Aorta (tissue), 5 donors: ENCODE results near the gene SOS2. TPM values are rescaled to one million over a fixed set of nuclear protein-coding genes. Genes with fewer than 3 reads are reported as not detected.
"Not testable (repeated sequence)": the region's sequence is repeated elsewhere in the genome, so short reads cannot be mapped to it uniquely, and the experiment has no call there.

Source experiments
- ATAC-seq: fragments of 200-7000 bp; cut with Tn5 transposase; one replicate; pipeline ENCODE4 v1.9.1; 2022; ENCODE audit warnings: moderate library complexity; ENCODE audit not compliant: low FRiP score
- DNase-seq, 2 donors: peaks; one replicate each; pipeline ENCODE4 v3.0.0-alpha.2; 2020
- H3K27ac ChIP-seq, 2 donors: one replicate each; pipeline ENCODE4 v1.5.1; 2013; ENCODE audit warnings: low read length in 2 of 2, mild to moderate bottlenecking in 2 of 2, moderate library complexity in 2 of 2, control low read depth in 1 of 2, inconsistent platforms in 1 of 2, low read depth in 1 of 2
- H3K27me3 ChIP-seq, 2 donors: one replicate each; pipeline ENCODE4 v1.6.1; 2013; ENCODE audit warnings: control low read depth in 1 of 2, low read length in 1 of 2, mild to moderate bottlenecking in 1 of 2, moderate library complexity in 1 of 2; ENCODE audit not compliant: insufficient read depth in 2 of 2, control insufficient read depth in 1 of 2
- H3K36me3 ChIP-seq, 2 donors: one replicate each; pipeline ENCODE4 v1.6.1; 2013; ENCODE audit warnings: control low read depth in 1 of 2, low read length in 1 of 2, mild to moderate bottlenecking in 1 of 2; ENCODE audit not compliant: insufficient read depth in 2 of 2, control insufficient read depth in 1 of 2
- H3K4me1 ChIP-seq, 2 donors: one replicate each; pipeline ENCODE4 v1.6.1; 2013; ENCODE audit warnings: low read length in 2 of 2, control low read depth in 1 of 2, mild to moderate bottlenecking in 1 of 2, moderate library complexity in 1 of 2; ENCODE audit not compliant: insufficient read depth in 2 of 2, control insufficient read depth in 1 of 2
- H3K4me3 ChIP-seq, 2 donors: one replicate each; pipeline ENCODE4 v1.5.1; 2013; ENCODE audit warnings: low read length in 2 of 2, control low read depth in 1 of 2, mild to moderate bottlenecking in 1 of 2
- H3K9me3 ChIP-seq: one replicate; pipeline ENCODE4 v1.6.1; 2013; ENCODE audit warnings: mild to moderate bottlenecking, low read length; ENCODE audit not compliant: control insufficient read depth
- WGBS, 2 donors: extraction: QIAGEN DNeasy Blood & Tissue Kit; methylation state at CpG; one replicate each; pipeline ENCODE4 v1.1.7; 2013; 5-methylcytosine and 5-hydroxymethylcytosine counted together
- intact Hi-C, 2 donors: fragments of 100-400 bp; cut with DNase I; formaldehyde crosslinking; loops; one replicate each; pipeline versions ENCODE4 v1.14.2 to v1.15.0; 2022
- polyA plus RNA-seq, 2 donors: library from polyadenylated mRNA; stranded (reverse); fragments of 200-250 nt; gene quantifications; one replicate each; pipeline ENCODE4 v1.2.3, GENCODE V29; 2013
- total RNA-seq, 2 donors: library from RNA; stranded (reverse); fragmentation: NEBNext Ultra II Directional; extraction: Animal tissue kit (Norgen Biotek cat#: 25700); gene quantifications; one replicate each; pipeline ENCODE4 v1.2.1, GENCODE V29; 2021
- donor health status: healthy with polysubstance abuse.
- donor health status: Bipolar disorder and iron deficiency.
- donor health status: DM: no; HTN: no; CAD: no.
- donor health status: DM: no; HTN: no; CAD: no.
- donor health status: DM: yes; HTN: yes; CAD: no.

Gene SOS2
- total and polyA plus RNA-seq, 4 donors, result 11.7 to 41.7 (median 25.9) TPM

DNA sequence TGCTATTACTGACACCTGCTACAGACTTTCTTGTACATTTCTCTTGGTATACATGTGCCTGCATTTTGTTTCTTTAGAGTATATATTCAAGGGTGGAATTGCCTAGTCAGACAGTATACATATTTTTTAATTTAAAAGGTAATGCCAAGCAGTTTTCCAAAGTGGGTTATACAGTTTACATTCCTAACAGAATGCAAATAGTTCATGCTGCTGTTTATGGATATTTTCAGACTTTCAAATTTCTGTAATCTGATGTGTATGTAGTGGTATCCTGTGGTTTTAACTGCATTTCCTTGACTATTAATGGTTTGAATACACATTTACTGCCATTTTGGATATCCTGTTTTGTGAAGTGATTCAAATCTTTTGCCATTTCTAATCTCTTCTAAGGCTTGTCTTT lies 59.5 kb downstream of the SOS2 start:
- Histone ChIP-seq H3K27me3 (no peaks in the 10 kb centered on the region), H3K9me3 (no peaks in the 10 kb centered on the region), H3K4me3 (no peak overlapping the region), H3K36me3 (no peaks in the 10 kb centered on the region), H3K27ac (no peak overlapping the region), H3K4me1 (no peaks in the 10 kb centered on the region)
- ATAC-seq (no peak), DNase-seq (no peak)
- intact Hi-C loops, result no loop called here

DNA sequence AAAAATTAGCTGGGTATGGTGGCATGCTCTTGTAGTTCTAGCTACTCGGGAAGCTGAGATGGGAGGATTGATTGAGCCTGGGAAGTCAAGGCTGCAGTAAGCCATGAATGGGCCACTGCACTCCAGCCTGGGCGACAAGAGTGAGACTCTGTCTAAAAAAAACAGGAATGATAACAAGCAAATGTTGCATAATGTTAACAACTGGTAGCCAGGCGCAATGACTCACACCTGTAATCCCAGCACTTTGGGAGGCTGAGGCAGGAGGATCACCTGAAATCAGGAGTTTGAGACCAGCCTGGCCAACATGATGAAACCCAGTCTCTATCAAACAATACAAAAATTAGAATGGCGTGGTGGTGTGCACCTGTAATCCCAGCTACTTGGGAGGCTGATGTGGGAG lies 64.0 kb downstream of the SOS2 start:
- H3K4me3 ChIP-seq, intact Hi-C loops, DNase-seq, H3K9me3 ChIP-seq, ATAC-seq, H3K27ac ChIP-seq, H3K27me3 ChIP-seq, H3K36me3 ChIP-seq, H3K4me1 ChIP-seq: not testable (repeated sequence)
- 77 to 82% methylated on average over 4 of the region's 4 CpGs for WGBS, 2 donors

DNA sequence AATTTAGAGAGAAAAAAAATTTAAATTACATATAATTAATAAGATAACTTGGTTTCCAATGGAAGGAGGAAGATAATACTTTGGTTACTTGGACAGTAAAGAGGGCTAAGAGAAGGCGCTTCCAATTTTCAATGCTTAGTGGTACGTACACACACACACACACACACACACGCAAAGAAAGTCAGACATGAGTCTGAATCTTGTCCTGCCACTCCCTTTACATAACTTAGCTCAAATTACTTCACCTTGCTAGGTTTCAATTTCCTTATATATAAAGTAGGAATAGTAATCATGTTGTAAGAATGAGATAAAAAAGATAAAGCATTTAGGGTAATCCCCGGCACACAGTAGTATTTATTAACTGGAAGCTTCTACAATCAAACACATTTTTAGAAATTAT lies 75.3 kb downstream of the SOS2 start:
- Histone ChIP-seq H3K27me3 (no peaks in the 10 kb centered on the region), H3K4me3 (no peak overlapping the region), H3K36me3 (no peaks in the 10 kb centered on the region), H3K9me3 (no peaks in the 10 kb centered on the region), H3K4me1 (no peaks in the 10 kb centered on the region), H3K27ac (no peak overlapping the region)
- ATAC-seq, result no peak
- WGBS, 2 donors, result 97 to 98% methylated on average over 4 of the region's 4 CpGs
- intact Hi-C loops, result no loop called here
- no peak for DNase-seq

DNA sequence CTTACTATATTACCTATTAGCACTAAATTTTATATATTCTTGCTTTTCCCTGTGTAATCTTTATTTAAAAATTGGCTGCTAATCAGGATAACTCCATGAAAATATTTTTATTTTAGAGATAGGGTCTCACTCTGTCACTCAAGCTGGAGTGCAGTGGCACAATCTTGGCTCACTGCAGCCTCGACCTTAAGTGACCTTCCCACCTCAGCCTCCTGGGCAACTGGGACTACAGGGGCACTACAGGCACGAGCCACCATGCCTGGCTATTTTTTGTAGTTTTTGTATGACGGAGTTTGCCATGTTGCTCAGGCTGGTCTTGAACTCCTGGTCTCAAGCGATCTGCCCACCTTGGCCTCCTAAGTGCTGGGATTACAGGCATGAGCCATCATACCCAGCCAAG lies 82.6 kb downstream of the SOS2 start:
- H3K27ac ChIP-seq, result no peak overlapping the region
- no peaks in the 10 kb centered on the region for H3K9me3 ChIP-seq
- no peaks in the 10 kb centered on the region for H3K27me3 ChIP-seq
- DNase-seq, result no peak
- no peak for ATAC-seq
- no peaks in the 10 kb centered on the region for H3K4me1 ChIP-seq
- WGBS, 2 donors, result 70 to 76% methylated on average over 4 of the region's 4 CpGs
- no peak overlapping the region for H3K4me3 ChIP-seq
- peaks cover 0 to 4% of the 10 kb centered on the region in 2 donors for H3K36me3 ChIP-seq
- intact Hi-C loops, result no loop called here

DNA sequence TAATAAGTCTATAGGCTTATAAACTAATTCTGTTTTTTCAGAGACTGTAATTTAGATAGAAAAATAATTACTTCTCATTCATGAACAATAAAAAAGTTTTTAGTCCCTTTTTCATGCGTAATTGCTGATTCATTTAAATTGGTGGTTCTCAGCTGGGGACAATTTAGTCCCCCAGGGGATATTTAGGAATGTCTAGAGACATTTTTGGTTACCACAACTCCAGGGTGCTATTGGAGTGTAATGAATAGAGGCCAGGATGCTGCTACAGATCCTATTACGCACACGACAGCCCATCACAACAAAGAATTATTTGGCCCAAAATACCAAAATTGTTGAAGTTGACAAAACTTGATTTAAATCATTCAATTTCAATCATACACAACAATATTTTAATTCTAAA lies 92.2 kb downstream of the SOS2 start:
- Histone ChIP-seq H3K27ac (no peak overlapping the region), H3K9me3 (no peaks in the 10 kb centered on the region), H3K27me3 (no peaks in the 10 kb centered on the region), H3K4me3 (no peak overlapping the region), H3K4me1 (no peaks in the 10 kb centered on the region), H3K36me3 (no peaks in the 10 kb centered on the region)
- intact Hi-C loops, result no loop called here
- DNase-seq, result no peak
- 91 to 92% methylated on average over 3 of the region's 3 CpGs for WGBS, 2 donors
- no peak for ATAC-seq

DNA sequence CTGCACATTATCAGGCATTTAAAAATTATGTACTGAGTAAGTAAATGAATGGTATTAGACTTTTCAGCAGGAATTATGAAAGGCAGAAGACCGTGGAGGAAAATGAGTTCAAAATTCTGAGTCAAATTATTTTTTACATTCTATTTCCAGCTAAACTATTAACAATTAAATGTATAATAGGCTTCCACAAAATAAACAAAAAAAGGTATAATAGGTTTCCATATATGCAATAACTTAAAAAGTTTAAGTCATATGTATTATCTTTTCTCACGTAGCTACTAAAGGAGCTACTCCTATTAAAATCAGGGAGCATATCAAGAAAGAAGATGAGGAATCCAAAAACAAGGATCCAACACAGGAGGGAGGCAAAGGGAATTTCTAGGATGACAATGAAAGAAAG lies 103.6 kb downstream of the SOS2 start:
- H3K27me3 ChIP-seq, result no peaks in the 10 kb centered on the region
- no peak overlapping the region for H3K27ac ChIP-seq
- no peak overlapping the region for H3K4me3 ChIP-seq
- WGBS, 2 donors, result 92 to 94% methylated on average over 2 of the region's 2 CpGs
- peaks cover 1 to 6% of the 10 kb centered on the region in 2 donors for H3K36me3 ChIP-seq
- DNase-seq (no peak), ATAC-seq (no peak)
- no peaks in the 10 kb centered on the region for H3K4me1 ChIP-seq
- no peaks in the 10 kb centered on the region for H3K9me3 ChIP-seq
- intact Hi-C loops, result loop anchor here in 1 of 2 donors (10.0 kb wide), 1 partner anchor 107 kb away; the partner anchor contains the start of gene SOS2

DNA sequence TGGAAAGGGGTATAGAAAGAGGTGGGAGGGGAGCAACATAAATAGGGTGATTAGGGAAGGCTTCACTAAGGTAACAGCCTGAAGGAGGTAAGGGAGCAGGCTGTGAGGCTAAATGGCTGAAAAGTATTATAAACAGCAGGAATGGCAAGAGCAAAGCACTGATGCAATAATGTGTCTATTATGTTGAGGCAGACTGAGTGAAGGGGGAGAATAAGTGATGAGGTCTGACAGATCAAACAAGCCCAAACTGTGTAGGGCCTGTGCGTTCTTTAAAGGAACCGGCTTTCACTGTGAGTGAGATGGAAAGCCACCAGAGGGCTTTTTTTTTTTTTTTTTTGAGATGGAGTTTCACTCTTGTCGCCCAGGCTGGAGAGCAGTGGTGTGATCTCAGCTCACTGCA lies 108.3 kb downstream of the SOS2 start:
- 86% methylated on average over 3 of the region's 3 CpGs for WGBS, 2 donors
- DNase-seq (no peak), ATAC-seq (no peak)
- intact Hi-C loops, result loop anchor here in 1 of 2 donors (10.0 kb wide), 1 partner anchor 112 kb away; the partner anchor contains the start of gene SOS2
- no peaks in the 10 kb centered on the region for H3K4me1 ChIP-seq
- H3K36me3 ChIP-seq, result peaks cover 0 to 2% of the 10 kb centered on the region in 2 donors
- no peak overlapping the region for H3K27ac ChIP-seq
- H3K4me3 ChIP-seq, result no peak overlapping the region
- no peaks in the 10 kb centered on the region for H3K9me3 ChIP-seq
- H3K27me3 ChIP-seq, result no peaks in the 10 kb centered on the region

DNA sequence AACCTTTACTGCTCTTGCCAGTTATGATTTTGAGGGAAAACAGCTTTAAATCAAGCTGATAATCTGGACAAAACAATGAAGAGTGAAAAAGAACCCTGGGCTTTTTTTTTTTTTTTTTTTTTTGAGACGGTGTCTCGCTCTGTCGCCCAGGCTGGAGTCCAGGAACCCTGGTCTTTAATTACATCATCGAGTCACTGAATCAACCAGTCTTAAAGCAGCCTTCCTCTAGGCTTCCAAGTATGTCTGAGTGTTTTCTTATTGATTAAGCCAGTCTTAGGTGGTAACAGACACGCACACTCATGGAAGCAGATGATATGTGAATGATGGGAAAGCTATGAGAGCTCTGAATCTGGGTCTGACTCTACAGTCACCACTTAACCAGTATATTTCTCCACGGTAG lies 109.1 kb downstream of the SOS2 start:
- intact Hi-C loops, result loop anchor here in 1 of 2 donors (10.0 kb wide), 1 partner anchor 113 kb away; the partner anchor contains the start of gene SOS2
- Histone ChIP-seq H3K27ac (no peak overlapping the region), H3K27me3 (no peaks in the 10 kb centered on the region), H3K4me1 (no peaks in the 10 kb centered on the region), H3K4me3 (no peak overlapping the region), H3K9me3 (no peaks in the 10 kb centered on the region), H3K36me3 (peaks cover 0 to 2% of the 10 kb centered on the region in 2 donors)
- no peak for DNase-seq
- WGBS, 2 donors, result 52 to 61% methylated on average over 6 of the region's 6 CpGs
- no peak for ATAC-seq

DNA sequence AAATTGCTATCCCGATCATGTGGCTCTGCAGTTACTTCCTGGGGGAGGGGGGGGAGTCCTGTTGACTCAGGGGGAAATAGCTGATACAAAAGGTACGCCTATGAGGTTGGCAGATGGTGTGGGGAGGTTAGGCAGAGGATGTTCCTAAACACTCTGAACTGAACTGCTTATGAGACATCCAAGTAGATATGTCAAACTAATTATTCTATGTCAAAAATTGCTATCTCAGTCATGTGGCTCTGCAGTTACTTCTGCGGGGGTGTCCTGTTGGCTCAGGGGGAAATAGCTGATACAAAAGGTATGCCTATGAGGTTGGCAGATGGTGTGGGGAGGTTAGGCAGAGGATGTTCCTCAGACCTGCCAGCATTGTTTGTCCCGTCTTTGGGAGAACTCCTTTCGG lies 109.9 kb downstream of the SOS2 start:
- Histone ChIP-seq H3K36me3 (peaks cover 0 to 2% of the 10 kb centered on the region in 2 donors), H3K27me3 (no peaks in the 10 kb centered on the region), H3K4me1 (no peaks in the 10 kb centered on the region), H3K27ac (no peak overlapping the region), H3K9me3 (no peaks in the 10 kb centered on the region), H3K4me3 (no peak overlapping the region)
- intact Hi-C loops, result loop anchor here in 1 of 2 donors (10.0 kb wide), 1 partner anchor 113 kb away; the partner anchor contains the start of gene SOS2
- no peak for DNase-seq
- ATAC-seq, result no peak
- WGBS, 2 donors, result 91 to 92% methylated on average over 5 of the region's 5 CpGs
